Mesodermal cell (in vitro differentiated cells): ENCODE data around the gene PDS5A. TPM values are rescaled to one million over a fixed set of nuclear protein-coding genes. Genes with fewer than 3 reads are reported as not detected.
A peak's percentile ranks its signal among the peaks of the same experiment; 100 is the strongest.
"Not testable (repeated sequence)": the region's sequence is repeated elsewhere in the genome, so short reads cannot be mapped to it uniquely, and the experiment has no call there.

Experiments
- H3K27ac ChIP-seq: 2 replicates; pipeline ENCODE4 v1.7.0; 2013; ENCODE audit warnings: mild to moderate bottlenecking, low read depth, low read length, moderate library complexity; ENCODE audit not compliant: severe bottlenecking
- H3K36me3 ChIP-seq: 2 replicates; pipeline ENCODE4 v1.7.1; 2013; ENCODE audit warnings: mild to moderate bottlenecking, low read length, moderate library complexity; ENCODE audit not compliant: control insufficient read depth, insufficient read depth
- H3K4me1 ChIP-seq: one replicate; pipeline ENCODE4 v1.7.1; 2013; ENCODE audit warnings: mild to moderate bottlenecking, low read length; ENCODE audit not compliant: insufficient read depth, control insufficient read depth, poor library complexity, severe bottlenecking
- H3K4me3 ChIP-seq: 2 replicates; pipeline ENCODE4 v1.7.0; 2013; ENCODE audit warnings: low read length, control low read depth, mild to moderate bottlenecking; ENCODE audit not compliant: insufficient read depth, poor library complexity, severe bottlenecking; ENCODE audit errors: extremely low read depth
- H3K9me3 ChIP-seq: 2 replicates; pipeline ENCODE4 v1.7.1; 2013; ENCODE audit warnings: mild to moderate bottlenecking, low read length, moderate library complexity; ENCODE audit not compliant: control insufficient read depth
- WGBS, 2 experiments: methylation state at CpG; one replicate each; pipeline ENCODE4 v1.1.5; 2013; ENCODE audit warnings: missing lambda C conversion rate in 2 of 2; ENCODE audit not compliant: insufficient coverage in 2 of 2; 5-methylcytosine and 5-hydroxymethylcytosine counted together
- polyA plus RNA-seq, 2 experiments: library from polyadenylated mRNA; stranded (reverse); fragments of 50-300 nt; gene quantifications; one replicate each; pipeline ENCODE4 v1.2.3, GENCODE V29; 2013

The PDS5A gene
- 53.6 TPM for polyA plus RNA-seq (2013, experiment 1 of 2)
- polyA plus RNA-seq (2013, experiment 2 of 2): 51.2 TPM

- 1% methylated on average over 54 to 62 of the region's 117 CpGs for WGBS, 2 experiments
- Histone ChIP-seq H3K27ac (peak within 1 kb of the TSS; percentile 87), H3K36me3 (peaks cover 29% of the 10 kb centered on the region), H3K4me3 (peak within 1 kb of the TSS; percentile 97), H3K9me3 (no peaks in the 10 kb centered on the region), H3K4me1 (peaks cover 5% of the 10 kb centered on the region)
Measured at GRCh38 chr4:39977489-39978377, at the start of gene PDS5A. TSS of gene PDS5A (minus strand) at chr4:39977911. CDS start at chr4:39976577, 1,334 bp downstream.

GRCh38 chr4:40024049-40024448 is 46.3 kb upstream of the PDS5A start:
- not testable (repeated sequence) for H3K4me3 ChIP-seq, H3K27ac ChIP-seq, H3K4me1 ChIP-seq, H3K9me3 ChIP-seq, H3K36me3 ChIP-seq
- WGBS, 2 experiments: no CpG with 5 or more reads among the region's 7 CpGs

- H3K27ac ChIP-seq, H3K4me3 ChIP-seq, H3K4me1 ChIP-seq, H3K36me3 ChIP-seq, H3K9me3 ChIP-seq: not testable (repeated sequence)
- WGBS, 2 experiments: 76 to 92% methylated on average over 5 to 6 of the region's 7 CpGs
Measured at GRCh38 chr4:40021116-40021515, 43.4 kb upstream of the PDS5A start.

GRCh38 chr4:40020221-40020620 is 42.5 kb upstream of the PDS5A start:
- H3K4me3 ChIP-seq: no peak overlapping the region
- 90 to 92% methylated on average over 15 of the region's 15 CpGs for WGBS, 2 experiments
- H3K4me1 ChIP-seq: no peaks in the 10 kb centered on the region
- H3K9me3 ChIP-seq: no peaks in the 10 kb centered on the region
- no peaks in the 10 kb centered on the region for H3K36me3 ChIP-seq
- no peak overlapping the region for H3K27ac ChIP-seq

- no peak overlapping the region for H3K27ac ChIP-seq
- WGBS, 2 experiments: 80 to 100% methylated on average over 1 of the region's 2 CpGs
- H3K9me3 ChIP-seq: no peaks in the 10 kb centered on the region
- H3K4me1 ChIP-seq: no peaks in the 10 kb centered on the region
- no peak overlapping the region for H3K4me3 ChIP-seq
- H3K36me3 ChIP-seq: no peaks in the 10 kb centered on the region
Measured at GRCh38 chr4:40016007-40016406, 38.3 kb upstream of the PDS5A start.

- no peaks in the 10 kb centered on the region for H3K36me3 ChIP-seq
- WGBS, 2 experiments: 100% methylated on average over 1 of the region's 1 CpG; no CpG with 5 or more reads in 1 of the 2 experiments
- no peaks in the 10 kb centered on the region for H3K9me3 ChIP-seq
- no peaks in the 10 kb centered on the region for H3K4me1 ChIP-seq
- no peak overlapping the region for H3K4me3 ChIP-seq
- no peak overlapping the region for H3K27ac ChIP-seq
Measured at GRCh38 chr4:40003986-40004385, 26.3 kb upstream of the PDS5A start.

- Histone ChIP-seq H3K9me3 (no peaks in the 10 kb centered on the region), H3K4me3 (no peak overlapping the region), H3K36me3 (no peaks in the 10 kb centered on the region), H3K27ac (no peak overlapping the region), H3K4me1 (no peaks in the 10 kb centered on the region)
- 60% methylated on average over 2 of the region's 6 CpGs; no CpG with 5 or more reads in 1 of the 2 experiments for WGBS, 2 experiments
Measured at GRCh38 chr4:40000711-40001110, 23.0 kb upstream of the PDS5A start.

GRCh38 chr4:39998659-39999345 is 21.1 kb upstream of the PDS5A start:
- Histone ChIP-seq H3K36me3 (no peaks in the 10 kb centered on the region), H3K27ac (no peak overlapping the region), H3K9me3 (no peaks in the 10 kb centered on the region), H3K4me1 (no peaks in the 10 kb centered on the region), H3K4me3 (no peak overlapping the region)
- 84 to 89% methylated on average over 3 to 6 of the region's 8 CpGs for WGBS, 2 experiments

- 82 to 83% methylated on average over 6 to 7 of the region's 8 CpGs for WGBS, 2 experiments
- no peaks in the 10 kb centered on the region for H3K36me3 ChIP-seq
- no peaks in the 10 kb centered on the region for H3K9me3 ChIP-seq
- no peak overlapping the region for H3K4me3 ChIP-seq
- no peaks in the 10 kb centered on the region for H3K4me1 ChIP-seq
- no peak overlapping the region for H3K27ac ChIP-seq
Measured at GRCh38 chr4:39996811-39997210, 19.1 kb upstream of the PDS5A start.

GRCh38 chr4:39994406-39994805 is 16.7 kb upstream of the PDS5A start:
- H3K4me3 ChIP-seq: no peak overlapping the region
- no CpG with 5 or more reads among the region's 1 CpG for WGBS, 2 experiments
- no peak overlapping the region for H3K27ac ChIP-seq
- H3K36me3 ChIP-seq: no peaks in the 10 kb centered on the region
- no peaks in the 10 kb centered on the region for H3K9me3 ChIP-seq
- no peaks in the 10 kb centered on the region for H3K4me1 ChIP-seq

GRCh38 chr4:39989381-39989780 is 11.7 kb upstream of the PDS5A start:
- H3K4me1 ChIP-seq, H3K9me3 ChIP-seq, H3K36me3 ChIP-seq, H3K27ac ChIP-seq, H3K4me3 ChIP-seq: not testable (repeated sequence)
- 88 to 94% methylated on average over 2 to 3 of the region's 4 CpGs for WGBS, 2 experiments
